K562 (cell line): Measurements from ENCODE around the gene MYL6B. TPM values are rescaled to one million over a fixed set of nuclear protein-coding genes. Genes with fewer than 3 reads are reported as not detected.

ENCODE experiments used
- HMGN3 ChIP-seq: IDR thresholded peaks from 2 replicates; pipeline ENCODE4 v1.6.1; 2011; ENCODE audit warnings: borderline replicate concordance, low read depth, mild to moderate bottlenecking, mixed read lengths, low read length; ENCODE audit not compliant: insufficient read length; ENCODE audit errors: extremely low read depth
- NELFE ChIP-seq: IDR thresholded peaks from 2 replicates; pipeline ENCODE4 v1.6.1; 2011; ENCODE audit warnings: mild to moderate bottlenecking; ENCODE audit not compliant: insufficient read depth, insufficient read length
- NUFIP1 ChIP-seq: fragments of 450-650 bp; IDR thresholded peaks from 2 replicates; pipeline ENCODE4 v1.6.1; 2018; ENCODE audit not compliant: partially characterized antibody
- RB1 ChIP-seq: fragments of 450-650 bp; IDR thresholded peaks from 2 replicates; pipeline ENCODE4 v1.6.1; 2017; ENCODE audit warnings: low read depth, mild to moderate bottlenecking
- polyA plus RNA-seq, 8 experiments: library from polyadenylated mRNA; depleted of rRNA in 4 of 8; stranded (reverse) in 5 of 8; unstranded in 3 of 8; fragments of >200 nt; fragmentation: Nextera tagmentation in 2 of 8; fragmentation: Illumina TruSeq in 1 of 8; extraction: Ambion mirVana in 2 of 8; extraction: Trizol in 1 of 8; gene quantifications; 2 replicates each; pipeline versions ENCODE4 v1.2.1 to v1.2.3, GENCODE V29; 2011 to 2014; ENCODE audit warnings: inconsistent platforms in 1 of 8, missing spikeins in 1 of 8
- total RNA-seq, 7 experiments: library from RNA; depleted of rRNA in 6 of 7; stranded (reverse); fragments of >200 nt in 6 of 7; fragmentation: Illumina TruSeq in 2 of 7; extraction: Trizol in 2 of 7; gene quantifications; 2 replicates each; pipeline versions ENCODE4 v1.2.1 to v1.2.3, GENCODE V29; 2011 to 2021; ENCODE audit warnings: low replicate concordance in 1 of 7
- TF ChIP-seq, protein P1 (sequence below): fragments of 450-650 bp; IDR thresholded peaks from 2 replicates; pipeline ENCODE4 v1.6.1; 2016; ENCODE audit warnings: mild to moderate bottlenecking, moderate library complexity
- TF ChIP-seq, protein P2 (sequence below): fragments of 450-650 bp; conservative IDR thresholded peaks from 2 replicates; pipeline ENCODE4 v1.6.1; 2016; ENCODE audit warnings: missing genetic modification characterization, low read depth, mild to moderate bottlenecking, control low read depth, missing compliant biosample characterization
- TF ChIP-seq, protein P3 (sequence below), 2 experiments: IDR thresholded peaks; 2 replicates each; pipeline ENCODE4 v1.6.1; 2011; ENCODE audit warnings: borderline replicate concordance in 1 of 2, control low read depth in 1 of 2, low read depth in 1 of 2, low read length in 1 of 2, mild to moderate bottlenecking in 1 of 2, mixed read lengths in 1 of 2, moderate library complexity in 1 of 2; ENCODE audit not compliant: insufficient read depth in 1 of 2, insufficient read length in 1 of 2, poor library complexity in 1 of 2, severe bottlenecking in 1 of 2; ENCODE audit errors: extremely low read depth in 1 of 2
- TF ChIP-seq, protein P4 (sequence below): fragments of 450-650 bp; IDR thresholded peaks from 2 replicates; pipeline ENCODE4 v1.7.1; 2018; ENCODE audit warnings: mild to moderate bottlenecking, low read depth; ENCODE audit not compliant: partially characterized antibody

Gene MYL6B
- total and polyA plus RNA-seq, 9 of the 15 experiments (the other 6 are each of a cell fraction or from before 2014, with no cell fraction given): 42.8 to 77.3 (median 68.6) TPM

DNA sequence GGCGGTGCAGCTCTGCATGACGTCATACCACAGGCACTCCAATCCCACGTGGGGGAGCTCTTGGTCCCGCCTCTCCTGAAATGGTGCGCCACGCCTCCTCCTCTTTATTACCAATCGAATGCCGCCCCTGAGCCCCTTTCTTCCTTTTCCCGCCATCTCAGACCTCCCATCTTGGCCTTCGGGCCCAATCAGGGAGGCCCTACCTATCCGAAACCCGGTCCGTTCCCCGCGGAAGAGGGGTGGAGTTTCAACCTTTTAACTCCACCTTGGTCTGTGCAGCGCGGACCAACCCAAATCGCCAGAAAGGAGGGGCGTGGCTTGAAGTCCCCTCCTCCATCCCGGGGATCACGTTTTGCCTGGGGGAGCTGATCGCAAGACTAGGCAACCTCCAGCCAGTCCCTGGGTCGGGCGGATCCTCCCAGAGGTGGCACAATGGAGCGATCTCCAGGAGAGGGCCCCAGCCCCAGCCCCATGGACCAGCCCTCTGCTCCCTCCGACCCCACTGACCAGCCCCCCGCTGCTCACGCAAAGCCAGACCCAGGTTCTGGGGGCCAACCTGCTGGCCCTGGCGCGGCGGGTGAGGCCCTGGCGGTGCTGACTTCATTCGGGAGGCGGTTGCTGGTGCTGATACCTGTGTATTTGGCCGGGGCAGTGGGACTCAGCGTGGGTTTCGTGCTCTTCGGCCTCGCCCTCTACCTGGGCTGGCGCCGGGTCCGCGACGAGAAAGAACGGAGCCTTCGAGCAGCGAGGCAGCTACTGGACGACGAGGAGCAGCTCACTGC is 24.3 kb upstream of the MYL6B start, which contains the start of gene ESYT1 (continued):
- TF ChIP-seq, protein P1, sequence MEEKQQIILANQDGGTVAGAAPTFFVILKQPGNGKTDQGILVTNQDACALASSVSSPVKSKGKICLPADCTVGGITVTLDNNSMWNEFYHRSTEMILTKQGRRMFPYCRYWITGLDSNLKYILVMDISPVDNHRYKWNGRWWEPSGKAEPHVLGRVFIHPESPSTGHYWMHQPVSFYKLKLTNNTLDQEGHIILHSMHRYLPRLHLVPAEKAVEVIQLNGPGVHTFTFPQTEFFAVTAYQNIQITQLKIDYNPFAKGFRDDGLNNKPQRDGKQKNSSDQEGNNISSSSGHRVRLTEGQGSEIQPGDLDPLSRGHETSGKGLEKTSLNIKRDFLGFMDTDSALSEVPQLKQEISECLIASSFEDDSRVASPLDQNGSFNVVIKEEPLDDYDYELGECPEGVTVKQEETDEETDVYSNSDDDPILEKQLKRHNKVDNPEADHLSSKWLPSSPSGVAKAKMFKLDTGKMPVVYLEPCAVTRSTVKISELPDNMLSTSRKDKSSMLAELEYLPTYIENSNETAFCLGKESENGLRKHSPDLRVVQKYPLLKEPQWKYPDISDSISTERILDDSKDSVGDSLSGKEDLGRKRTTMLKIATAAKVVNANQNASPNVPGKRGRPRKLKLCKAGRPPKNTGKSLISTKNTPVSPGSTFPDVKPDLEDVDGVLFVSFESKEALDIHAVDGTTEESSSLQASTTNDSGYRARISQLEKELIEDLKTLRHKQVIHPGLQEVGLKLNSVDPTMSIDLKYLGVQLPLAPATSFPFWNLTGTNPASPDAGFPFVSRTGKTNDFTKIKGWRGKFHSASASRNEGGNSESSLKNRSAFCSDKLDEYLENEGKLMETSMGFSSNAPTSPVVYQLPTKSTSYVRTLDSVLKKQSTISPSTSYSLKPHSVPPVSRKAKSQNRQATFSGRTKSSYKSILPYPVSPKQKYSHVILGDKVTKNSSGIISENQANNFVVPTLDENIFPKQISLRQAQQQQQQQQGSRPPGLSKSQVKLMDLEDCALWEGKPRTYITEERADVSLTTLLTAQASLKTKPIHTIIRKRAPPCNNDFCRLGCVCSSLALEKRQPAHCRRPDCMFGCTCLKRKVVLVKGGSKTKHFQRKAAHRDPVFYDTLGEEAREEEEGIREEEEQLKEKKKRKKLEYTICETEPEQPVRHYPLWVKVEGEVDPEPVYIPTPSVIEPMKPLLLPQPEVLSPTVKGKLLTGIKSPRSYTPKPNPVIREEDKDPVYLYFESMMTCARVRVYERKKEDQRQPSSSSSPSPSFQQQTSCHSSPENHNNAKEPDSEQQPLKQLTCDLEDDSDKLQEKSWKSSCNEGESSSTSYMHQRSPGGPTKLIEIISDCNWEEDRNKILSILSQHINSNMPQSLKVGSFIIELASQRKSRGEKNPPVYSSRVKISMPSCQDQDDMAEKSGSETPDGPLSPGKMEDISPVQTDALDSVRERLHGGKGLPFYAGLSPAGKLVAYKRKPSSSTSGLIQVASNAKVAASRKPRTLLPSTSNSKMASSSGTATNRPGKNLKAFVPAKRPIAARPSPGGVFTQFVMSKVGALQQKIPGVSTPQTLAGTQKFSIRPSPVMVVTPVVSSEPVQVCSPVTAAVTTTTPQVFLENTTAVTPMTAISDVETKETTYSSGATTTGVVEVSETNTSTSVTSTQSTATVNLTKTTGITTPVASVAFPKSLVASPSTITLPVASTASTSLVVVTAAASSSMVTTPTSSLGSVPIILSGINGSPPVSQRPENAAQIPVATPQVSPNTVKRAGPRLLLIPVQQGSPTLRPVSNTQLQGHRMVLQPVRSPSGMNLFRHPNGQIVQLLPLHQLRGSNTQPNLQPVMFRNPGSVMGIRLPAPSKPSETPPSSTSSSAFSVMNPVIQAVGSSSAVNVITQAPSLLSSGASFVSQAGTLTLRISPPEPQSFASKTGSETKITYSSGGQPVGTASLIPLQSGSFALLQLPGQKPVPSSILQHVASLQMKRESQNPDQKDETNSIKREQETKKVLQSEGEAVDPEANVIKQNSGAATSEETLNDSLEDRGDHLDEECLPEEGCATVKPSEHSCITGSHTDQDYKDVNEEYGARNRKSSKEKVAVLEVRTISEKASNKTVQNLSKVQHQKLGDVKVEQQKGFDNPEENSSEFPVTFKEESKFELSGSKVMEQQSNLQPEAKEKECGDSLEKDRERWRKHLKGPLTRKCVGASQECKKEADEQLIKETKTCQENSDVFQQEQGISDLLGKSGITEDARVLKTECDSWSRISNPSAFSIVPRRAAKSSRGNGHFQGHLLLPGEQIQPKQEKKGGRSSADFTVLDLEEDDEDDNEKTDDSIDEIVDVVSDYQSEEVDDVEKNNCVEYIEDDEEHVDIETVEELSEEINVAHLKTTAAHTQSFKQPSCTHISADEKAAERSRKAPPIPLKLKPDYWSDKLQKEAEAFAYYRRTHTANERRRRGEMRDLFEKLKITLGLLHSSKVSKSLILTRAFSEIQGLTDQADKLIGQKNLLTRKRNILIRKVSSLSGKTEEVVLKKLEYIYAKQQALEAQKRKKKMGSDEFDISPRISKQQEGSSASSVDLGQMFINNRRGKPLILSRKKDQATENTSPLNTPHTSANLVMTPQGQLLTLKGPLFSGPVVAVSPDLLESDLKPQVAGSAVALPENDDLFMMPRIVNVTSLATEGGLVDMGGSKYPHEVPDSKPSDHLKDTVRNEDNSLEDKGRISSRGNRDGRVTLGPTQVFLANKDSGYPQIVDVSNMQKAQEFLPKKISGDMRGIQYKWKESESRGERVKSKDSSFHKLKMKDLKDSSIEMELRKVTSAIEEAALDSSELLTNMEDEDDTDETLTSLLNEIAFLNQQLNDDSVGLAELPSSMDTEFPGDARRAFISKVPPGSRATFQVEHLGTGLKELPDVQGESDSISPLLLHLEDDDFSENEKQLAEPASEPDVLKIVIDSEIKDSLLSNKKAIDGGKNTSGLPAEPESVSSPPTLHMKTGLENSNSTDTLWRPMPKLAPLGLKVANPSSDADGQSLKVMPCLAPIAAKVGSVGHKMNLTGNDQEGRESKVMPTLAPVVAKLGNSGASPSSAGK: no peak; the same call in 1 of the 2 replicates
- no peak for TF ChIP-seq NELFE
- TF ChIP-seq, protein P2, sequence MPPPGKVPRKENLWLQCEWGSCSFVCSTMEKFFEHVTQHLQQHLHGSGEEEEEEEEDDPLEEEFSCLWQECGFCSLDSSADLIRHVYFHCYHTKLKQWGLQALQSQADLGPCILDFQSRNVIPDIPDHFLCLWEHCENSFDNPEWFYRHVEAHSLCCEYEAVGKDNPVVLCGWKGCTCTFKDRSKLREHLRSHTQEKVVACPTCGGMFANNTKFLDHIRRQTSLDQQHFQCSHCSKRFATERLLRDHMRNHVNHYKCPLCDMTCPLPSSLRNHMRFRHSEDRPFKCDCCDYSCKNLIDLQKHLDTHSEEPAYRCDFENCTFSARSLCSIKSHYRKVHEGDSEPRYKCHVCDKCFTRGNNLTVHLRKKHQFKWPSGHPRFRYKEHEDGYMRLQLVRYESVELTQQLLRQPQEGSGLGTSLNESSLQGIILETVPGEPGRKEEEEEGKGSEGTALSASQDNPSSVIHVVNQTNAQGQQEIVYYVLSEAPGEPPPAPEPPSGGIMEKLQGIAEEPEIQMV: no peak
- TF ChIP-seq NUFIP1: no peak
- peak; percentile 3 for TF ChIP-seq HMGN3
- TF ChIP-seq, protein P3, sequence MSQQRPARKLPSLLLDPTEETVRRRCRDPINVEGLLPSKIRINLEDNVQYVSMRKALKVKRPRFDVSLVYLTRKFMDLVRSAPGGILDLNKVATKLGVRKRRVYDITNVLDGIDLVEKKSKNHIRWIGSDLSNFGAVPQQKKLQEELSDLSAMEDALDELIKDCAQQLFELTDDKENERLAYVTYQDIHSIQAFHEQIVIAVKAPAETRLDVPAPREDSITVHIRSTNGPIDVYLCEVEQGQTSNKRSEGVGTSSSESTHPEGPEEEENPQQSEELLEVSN (IDR thresholded peaks at IDR 0.05; ENCODE audit: borderline replicate concordance in 1 of 2, extremely low read depth in 1 of 2, insufficient read depth in 1 of 2, insufficient read length in 1 of 2, low read depth in 1 of 2, low read length in 1 of 2, poor library complexity in 1 of 2, severe bottlenecking in 1 of 2): peak; percentile 77 to 95
- peak; percentile 48; the same call in 1 of the 2 replicates for TF ChIP-seq RB1
- TF ChIP-seq, protein P4, sequence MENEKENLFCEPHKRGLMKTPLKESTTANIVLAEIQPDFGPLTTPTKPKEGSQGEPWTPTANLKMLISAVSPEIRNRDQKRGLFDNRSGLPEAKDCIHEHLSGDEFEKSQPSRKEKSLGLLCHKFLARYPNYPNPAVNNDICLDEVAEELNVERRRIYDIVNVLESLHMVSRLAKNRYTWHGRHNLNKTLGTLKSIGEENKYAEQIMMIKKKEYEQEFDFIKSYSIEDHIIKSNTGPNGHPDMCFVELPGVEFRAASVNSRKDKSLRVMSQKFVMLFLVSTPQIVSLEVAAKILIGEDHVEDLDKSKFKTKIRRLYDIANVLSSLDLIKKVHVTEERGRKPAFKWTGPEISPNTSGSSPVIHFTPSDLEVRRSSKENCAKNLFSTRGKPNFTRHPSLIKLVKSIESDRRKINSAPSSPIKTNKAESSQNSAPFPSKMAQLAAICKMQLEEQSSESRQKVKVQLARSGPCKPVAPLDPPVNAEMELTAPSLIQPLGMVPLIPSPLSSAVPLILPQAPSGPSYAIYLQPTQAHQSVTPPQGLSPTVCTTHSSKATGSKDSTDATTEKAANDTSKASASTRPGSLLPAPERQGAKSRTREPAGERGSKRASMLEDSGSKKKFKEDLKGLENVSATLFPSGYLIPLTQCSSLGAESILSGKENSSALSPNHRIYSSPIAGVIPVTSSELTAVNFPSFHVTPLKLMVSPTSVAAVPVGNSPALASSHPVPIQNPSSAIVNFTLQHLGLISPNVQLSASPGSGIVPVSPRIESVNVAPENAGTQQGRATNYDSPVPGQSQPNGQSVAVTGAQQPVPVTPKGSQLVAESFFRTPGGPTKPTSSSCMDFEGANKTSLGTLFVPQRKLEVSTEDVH: peak; percentile 100
